ENCODE measurements around the gene TFF3. TPM values are rescaled to one million over a fixed set of nuclear protein-coding genes. Genes with fewer than 3 reads are reported as not detected.

TFF3 gene
- total RNA-seq, 4 donors from 2014 or later: 178 to 1,063 (median 636) TPM

GRCh38 chr21:42341776-42342542 lies 26.8 kb upstream of the TFF3 start:
- TF ChIP-seq, protein P1, sequence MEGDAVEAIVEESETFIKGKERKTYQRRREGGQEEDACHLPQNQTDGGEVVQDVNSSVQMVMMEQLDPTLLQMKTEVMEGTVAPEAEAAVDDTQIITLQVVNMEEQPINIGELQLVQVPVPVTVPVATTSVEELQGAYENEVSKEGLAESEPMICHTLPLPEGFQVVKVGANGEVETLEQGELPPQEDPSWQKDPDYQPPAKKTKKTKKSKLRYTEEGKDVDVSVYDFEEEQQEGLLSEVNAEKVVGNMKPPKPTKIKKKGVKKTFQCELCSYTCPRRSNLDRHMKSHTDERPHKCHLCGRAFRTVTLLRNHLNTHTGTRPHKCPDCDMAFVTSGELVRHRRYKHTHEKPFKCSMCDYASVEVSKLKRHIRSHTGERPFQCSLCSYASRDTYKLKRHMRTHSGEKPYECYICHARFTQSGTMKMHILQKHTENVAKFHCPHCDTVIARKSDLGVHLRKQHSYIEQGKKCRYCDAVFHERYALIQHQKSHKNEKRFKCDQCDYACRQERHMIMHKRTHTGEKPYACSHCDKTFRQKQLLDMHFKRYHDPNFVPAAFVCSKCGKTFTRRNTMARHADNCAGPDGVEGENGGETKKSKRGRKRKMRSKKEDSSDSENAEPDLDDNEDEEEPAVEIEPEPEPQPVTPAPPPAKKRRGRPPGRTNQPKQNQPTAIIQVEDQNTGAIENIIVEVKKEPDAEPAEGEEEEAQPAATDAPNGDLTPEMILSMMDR (IDR thresholded peaks at IDR 0.05): no peak
- no peak for TF ChIP-seq POLR2A (IDR thresholded peaks at IDR 0.05)
- DNase-seq: no peak
- Histone ChIP-seq H3K4me3 (no peak overlapping the region), H3K27me3 (no peaks in the 10 kb centered on the region), H3K27ac (no peak overlapping the region), H3K9me3 (no peaks in the 10 kb centered on the region), H3K36me3 (no peaks in the 10 kb centered on the region), H3K4me1 (peaks cover 0 to 14% (median 0%) of the 10 kb centered on the region in 4 donors)

DNA sequence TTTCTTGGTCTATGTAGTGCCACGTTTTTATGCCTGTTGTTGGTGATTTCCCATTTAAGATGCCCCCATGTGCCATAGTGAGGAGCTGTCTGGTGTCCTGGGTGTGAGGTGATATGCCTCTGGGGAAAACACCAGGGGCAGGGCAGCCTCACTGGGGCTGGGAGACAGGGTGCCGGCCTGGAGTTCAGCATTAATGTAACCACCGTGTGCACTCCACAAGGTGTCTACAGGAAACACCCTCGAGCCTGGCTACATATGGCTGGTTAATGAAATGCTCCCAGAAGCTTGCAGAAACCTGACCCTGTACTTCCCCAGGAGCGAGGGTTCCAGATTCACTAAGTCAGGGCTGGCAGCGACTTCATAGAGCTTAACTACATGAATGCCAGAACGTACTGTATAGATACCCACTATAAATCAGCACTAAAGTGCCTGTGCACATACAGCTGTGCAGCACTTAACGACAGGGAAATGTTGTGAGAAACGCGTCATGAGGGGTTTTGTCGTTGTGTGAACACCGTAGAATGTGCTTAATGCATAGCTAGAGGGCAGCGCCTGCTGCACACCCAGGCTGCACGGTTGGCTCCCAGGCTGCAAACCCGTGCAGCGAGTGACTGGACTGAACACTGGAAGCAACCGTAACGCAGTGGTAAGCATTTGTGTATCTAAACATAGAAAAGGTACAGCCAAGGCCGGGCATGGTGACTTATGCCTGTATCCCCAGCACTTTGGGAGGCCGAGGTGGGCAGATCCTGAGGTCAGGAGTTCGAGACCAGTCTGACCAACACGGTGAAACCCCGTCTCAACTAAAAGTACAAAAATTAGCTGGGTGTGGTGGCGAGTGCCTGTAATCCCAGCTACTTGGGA lies 25.2 kb upstream of the TFF3 start:
- TF ChIP-seq POLR2A (IDR thresholded peaks at IDR 0.05): no peak
- TF ChIP-seq, protein P1 (IDR thresholded peaks at IDR 0.05): no peak
- Histone ChIP-seq H3K9me3 (no peaks in the 10 kb centered on the region), H3K4me3 (no peak overlapping the region), H3K27ac (no peak overlapping the region), H3K27me3 (no peaks in the 10 kb centered on the region), H3K36me3 (no peaks in the 10 kb centered on the region), H3K4me1 (peaks cover 0 to 14% (median 2%) of the 10 kb centered on the region in 4 donors)
- no peak for DNase-seq

- H3K36me3 ChIP-seq: no peaks in the 10 kb centered on the region
- DNase-seq: no peak
- no peak overlapping the region for H3K4me3 ChIP-seq
- no peaks in the 10 kb centered on the region for H3K27me3 ChIP-seq
- no peaks in the 10 kb centered on the region for H3K9me3 ChIP-seq
- peaks cover 0 to 14% (median 2%) of the 10 kb centered on the region in 4 donors for H3K4me1 ChIP-seq
- peak overlapping the region in 1 of 4 donors; percentile 0 for H3K27ac ChIP-seq
- no peak for TF ChIP-seq POLR2A (IDR thresholded peaks at IDR 0.05)
- TF ChIP-seq, protein P1 (IDR thresholded peaks at IDR 0.05): no peak
These were observed 23.8 kb upstream of the TFF3 start for GRCh38 chr21:42338729-42339715.

DNA sequence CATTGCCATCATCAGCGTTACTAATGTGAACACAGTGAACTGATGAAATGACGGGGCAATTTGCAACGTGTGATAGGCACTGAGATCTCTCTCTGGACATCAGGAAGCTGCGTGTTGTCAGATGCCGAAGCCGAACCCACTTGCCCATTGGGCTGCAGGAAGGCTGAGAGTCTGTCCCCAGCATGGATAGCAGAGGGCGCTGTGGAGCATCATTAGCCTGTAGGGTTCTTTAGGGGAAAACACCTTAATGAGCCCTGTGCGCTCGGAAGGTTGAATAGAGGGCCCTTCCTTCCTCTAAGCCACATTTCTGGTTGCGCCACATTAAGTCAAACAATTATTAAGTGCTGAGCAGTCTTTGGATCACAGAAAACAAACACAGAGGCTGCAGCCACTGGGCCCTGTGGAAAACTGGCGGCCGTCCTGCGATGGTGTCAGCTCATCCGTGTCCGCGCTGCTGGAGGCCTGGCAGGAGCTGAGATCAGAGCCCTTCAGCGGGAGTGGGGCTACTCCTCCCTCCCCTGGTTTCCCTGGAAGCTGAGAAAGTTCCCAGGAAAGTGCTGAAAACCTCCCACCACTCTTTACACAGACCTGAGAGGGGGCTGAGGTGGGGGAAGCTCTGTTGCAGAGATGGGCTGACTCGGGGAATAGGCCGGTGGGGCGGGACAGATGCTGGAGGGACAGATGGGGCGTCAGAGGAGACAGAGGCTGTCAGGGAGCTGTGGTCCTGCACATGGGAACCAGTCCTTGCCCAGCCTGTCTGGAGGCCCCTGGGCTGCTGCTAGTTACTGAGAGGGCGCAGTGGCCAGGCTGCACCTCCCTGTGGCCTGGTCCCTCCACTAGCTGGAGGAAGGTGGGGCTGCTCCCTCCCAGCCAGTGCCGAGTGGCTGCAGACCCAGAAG lies 22.9 kb upstream of the TFF3 start:
- Histone ChIP-seq H3K4me1 (peaks cover 0 to 14% (median 2%) of the 10 kb centered on the region in 4 donors), H3K27me3 (no peaks in the 10 kb centered on the region), H3K27ac (peak overlapping the region in 1 of 4 donors; percentile 0), H3K36me3 (no peaks in the 10 kb centered on the region), H3K4me3 (no peak overlapping the region), H3K9me3 (no peaks in the 10 kb centered on the region)
- peak; percentile 74 to 94 (median 89) for DNase-seq
- TF ChIP-seq, protein P1 (IDR thresholded peaks at IDR 0.05): peak; percentile 31 to 89 (median 74)
- peak in 1 of 2 donors; percentile 23 for TF ChIP-seq POLR2A (IDR thresholded peaks at IDR 0.05)

Measured in Peyer's patch (tissue), 4 donors.